IPS DF 19.7 (cell line): Measurements from ENCODE around the gene BPIFB6.

ENCODE experiments used
- DNase-seq: peaks from one replicate; pipeline ENCODE4 v3.0.0-alpha.2; 2013; ENCODE audit warnings: low read depth, low spot score

Gene BPIFB6

GRCh38 chr20:33083544-33084340 lies 52.3 kb downstream of the BPIFB6 start:
- DNase-seq: no peak

- no peak for DNase-seq
These were observed 53.3 kb downstream of the BPIFB6 start for GRCh38 chr20:33084722-33085121.

GRCh38 chr20:33086052-33086722 lies 54.7 kb downstream of the BPIFB6 start:
- no peak for DNase-seq

GRCh38 chr20:33091147-33091546 lies 59.7 kb downstream of the BPIFB6 start:
- no peak for DNase-seq

GRCh38 chr20:33091693-33092092 lies 60.2 kb downstream of the BPIFB6 start:
- no peak for DNase-seq

GRCh38 chr20:33092361-33092760 lies 60.9 kb downstream of the BPIFB6 start:
- no peak for DNase-seq

GRCh38 chr20:33093074-33093473 lies 61.6 kb downstream of the BPIFB6 start:
- DNase-seq: no peak

- no peak for DNase-seq
These were observed 62.1 kb downstream of the BPIFB6 start for GRCh38 chr20:33093582-33093981.
